Transverse colon (tissue), 4 donors: ENCODE data around the gene GRAP2. TPM values are rescaled to one million over a fixed set of nuclear protein-coding genes. Genes with fewer than 3 reads are reported as not detected.

Experiments
- DNase-seq: peaks from one replicate; pipeline ENCODE4 v3.0.0-alpha.2; 2019
- H3K27ac ChIP-seq, 4 donors: fragments of 200-600 bp; sonication (generic); 2 replicates each; pipeline ENCODE4 v1.5.1; 2016 to 2018; ENCODE audit warnings: inconsistent platforms in 4 of 4
- H3K27me3 ChIP-seq: fragments of 200-600 bp; sonication (generic); 2 replicates; pipeline ENCODE4 v1.5.1; 2017; ENCODE audit warnings: inconsistent platforms
- H3K36me3 ChIP-seq, 4 donors: fragments of 200-600 bp; sonication (generic); 2 replicates each; pipeline ENCODE4 v1.5.1; 2017 to 2019; ENCODE audit warnings: inconsistent platforms in 4 of 4
- H3K4me1 ChIP-seq, 4 donors: fragments of 200-600 bp; sonication (generic); 2 replicates each; pipeline ENCODE4 v1.5.1; 2017 to 2020; ENCODE audit warnings: inconsistent platforms in 4 of 4
- H3K4me3 ChIP-seq, 4 donors: fragments of 200-600 bp; sonication (generic); 1 replicate in 1 of 4; 2 replicates in 3 of 4; pipeline versions ENCODE4 v1.5.1 to v1.6.1; 2017 to 2019; ENCODE audit warnings: inconsistent platforms in 4 of 4
- H3K9me3 ChIP-seq, 2 donors: fragments of 200-600 bp; sonication (generic); 2 replicates each; pipeline ENCODE4 v1.5.1; 2017 to 2019; ENCODE audit warnings: inconsistent platforms in 2 of 2
- EP300 ChIP-seq: sonication (generic); formaldehyde crosslinking; IDR thresholded peaks from one replicate; pipeline ENCODE4 v1.6.1; 2017; ENCODE audit warnings: antibody characterized with exemption, low read depth
- POLR2A ChIP-seq: fragments of 450-650 bp; IDR thresholded peaks from one replicate; pipeline ENCODE4 v1.6.1; 2016; ENCODE audit warnings: antibody characterized with exemption, mild to moderate bottlenecking, moderate library complexity
- POLR2AphosphoS5 ChIP-seq, 3 donors: sonication (generic); formaldehyde crosslinking; IDR thresholded peaks; one replicate each; pipeline ENCODE4 v1.6.1; 2016; ENCODE audit warnings: antibody characterized with exemption in 3 of 3
- WGBS, 2 donors: methylation state at CpG; one replicate each; pipeline ENCODE4 v1.1.5; 2018; ENCODE audit warnings: low coverage in 1 of 2; 5-methylcytosine and 5-hydroxymethylcytosine counted together
- in situ Hi-C, 4 donors: fragments of 200-750 bp; cut with MboI; loops; one replicate each; pipeline versions ENCODE4 v1.15.0 to v1.15.1; 2017; ENCODE audit warnings: low sequenced_read_pairs in 3 of 4, low pct_ligation_motif_present in 1 of 4, low pct_unique_long_range_greater_than_20kb in 1 of 4
- intact Hi-C: fragments of 100-400 bp; cut with DNase I; formaldehyde crosslinking; loops from one replicate; pipeline ENCODE4 v1.15.1; 2023; ENCODE audit warnings: low total_unique reads
- total RNA-seq, 4 donors: library from RNA; depleted of rRNA; stranded (reverse); fragments of >200 nt; gene quantifications; one replicate each; pipeline ENCODE4 v1.1.0, GENCODE V29; 2016
- TF ChIP-seq, protein P1 (sequence below), 5 experiments: fragments of 200-600 bp in 3 of 5; fragments of 450-650 bp in 2 of 5; sonication (generic) in 3 of 5; IDR thresholded peaks; 1 replicate in 2 of 5; 2 replicates in 3 of 5; pipeline ENCODE4 v1.5.1; 2016 to 2017; ENCODE audit warnings: antibody characterized with exemption in 5 of 5, inconsistent platforms in 3 of 5, mild to moderate bottlenecking in 2 of 5, moderate library complexity in 1 of 5

The GRAP2 gene
- total RNA-seq, 4 donors from 2014 or later, result 0.60 to 28.4 (median 4.9) TPM

DNA sequence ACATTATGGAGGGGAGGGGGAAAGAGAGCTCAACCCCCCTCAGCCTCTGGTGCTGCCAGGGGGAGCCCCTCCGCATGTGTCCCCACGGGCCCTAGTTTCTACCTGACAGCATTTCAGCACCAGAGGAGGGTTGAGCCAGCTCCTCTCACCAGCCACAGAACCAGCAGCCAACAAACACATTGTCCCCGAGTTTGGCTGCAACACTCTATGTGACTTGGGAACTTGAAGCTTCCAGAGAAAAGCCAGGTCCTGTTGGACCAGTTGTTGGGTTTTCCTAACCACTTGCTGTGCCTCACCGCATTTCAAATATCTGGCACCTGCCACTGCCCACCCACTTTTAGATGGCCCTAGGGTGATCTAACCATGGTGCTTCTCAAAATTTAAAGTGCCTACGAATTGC is 72.8 kb downstream of the GRAP2 start:
- intact Hi-C loops (no loop called here), in situ Hi-C loops (no loop called here)
- no peak overlapping the region for H3K4me3 ChIP-seq
- no peak overlapping the region for H3K27ac ChIP-seq
- TF ChIP-seq, protein P1, sequence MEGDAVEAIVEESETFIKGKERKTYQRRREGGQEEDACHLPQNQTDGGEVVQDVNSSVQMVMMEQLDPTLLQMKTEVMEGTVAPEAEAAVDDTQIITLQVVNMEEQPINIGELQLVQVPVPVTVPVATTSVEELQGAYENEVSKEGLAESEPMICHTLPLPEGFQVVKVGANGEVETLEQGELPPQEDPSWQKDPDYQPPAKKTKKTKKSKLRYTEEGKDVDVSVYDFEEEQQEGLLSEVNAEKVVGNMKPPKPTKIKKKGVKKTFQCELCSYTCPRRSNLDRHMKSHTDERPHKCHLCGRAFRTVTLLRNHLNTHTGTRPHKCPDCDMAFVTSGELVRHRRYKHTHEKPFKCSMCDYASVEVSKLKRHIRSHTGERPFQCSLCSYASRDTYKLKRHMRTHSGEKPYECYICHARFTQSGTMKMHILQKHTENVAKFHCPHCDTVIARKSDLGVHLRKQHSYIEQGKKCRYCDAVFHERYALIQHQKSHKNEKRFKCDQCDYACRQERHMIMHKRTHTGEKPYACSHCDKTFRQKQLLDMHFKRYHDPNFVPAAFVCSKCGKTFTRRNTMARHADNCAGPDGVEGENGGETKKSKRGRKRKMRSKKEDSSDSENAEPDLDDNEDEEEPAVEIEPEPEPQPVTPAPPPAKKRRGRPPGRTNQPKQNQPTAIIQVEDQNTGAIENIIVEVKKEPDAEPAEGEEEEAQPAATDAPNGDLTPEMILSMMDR (IDR thresholded peaks at IDR 0.05), result no peak
- TF ChIP-seq POLR2A, result no peak
- TF ChIP-seq POLR2AphosphoS5 (IDR thresholded peaks at IDR 0.05), result no peak
- no peak for TF ChIP-seq EP300
- H3K4me1 ChIP-seq, result peaks cover 0 to 3% (median 1%) of the 10 kb centered on the region in 4 donors
- H3K9me3 ChIP-seq, result no peaks in the 10 kb centered on the region
- peaks cover 18% of the 10 kb centered on the region for H3K27me3 ChIP-seq
- no peak for DNase-seq
- H3K36me3 ChIP-seq, result no peaks in the 10 kb centered on the region
- WGBS, 2 donors, result 70 to 91% methylated on average over 2 to 5 of the region's 5 CpGs

DNA sequence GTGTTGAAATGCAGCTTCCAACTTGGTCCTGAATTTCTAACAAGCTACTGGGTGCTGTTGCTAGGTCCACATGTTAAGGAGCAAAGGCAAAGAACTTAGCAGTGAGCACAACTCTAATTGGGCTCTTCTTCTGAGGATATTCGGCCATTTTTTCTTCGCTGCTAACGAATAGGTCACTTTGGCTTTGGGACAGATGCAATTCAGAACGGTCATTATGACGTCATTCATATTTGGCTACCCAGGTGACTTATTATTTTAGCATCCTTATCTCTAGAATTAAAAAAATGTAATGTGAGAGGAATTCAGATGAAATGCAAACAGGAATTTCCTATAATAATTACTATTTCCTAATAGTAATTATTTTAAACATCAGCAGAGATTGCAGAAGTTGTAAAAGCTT is 73.2 kb downstream of the GRAP2 start:
- 82% methylated on average over 5 of the region's 5 CpGs for WGBS, 2 donors
- H3K27ac ChIP-seq, result no peak overlapping the region
- TF ChIP-seq EP300 (no peak), POLR2A (no peak), POLR2AphosphoS5 (IDR thresholded peaks at IDR 0.05) (no peak)
- TF ChIP-seq, protein P1 (IDR thresholded peaks at IDR 0.05), result no peak
- no peaks in the 10 kb centered on the region for H3K9me3 ChIP-seq
- H3K36me3 ChIP-seq, result no peaks in the 10 kb centered on the region
- no peak overlapping the region for H3K4me3 ChIP-seq
- no peaks in the 10 kb centered on the region for H3K4me1 ChIP-seq
- intact Hi-C loops, result no loop called here
- DNase-seq, result no peak
- peaks cover 18% of the 10 kb centered on the region for H3K27me3 ChIP-seq
- in situ Hi-C loops, result no loop called here

DNA sequence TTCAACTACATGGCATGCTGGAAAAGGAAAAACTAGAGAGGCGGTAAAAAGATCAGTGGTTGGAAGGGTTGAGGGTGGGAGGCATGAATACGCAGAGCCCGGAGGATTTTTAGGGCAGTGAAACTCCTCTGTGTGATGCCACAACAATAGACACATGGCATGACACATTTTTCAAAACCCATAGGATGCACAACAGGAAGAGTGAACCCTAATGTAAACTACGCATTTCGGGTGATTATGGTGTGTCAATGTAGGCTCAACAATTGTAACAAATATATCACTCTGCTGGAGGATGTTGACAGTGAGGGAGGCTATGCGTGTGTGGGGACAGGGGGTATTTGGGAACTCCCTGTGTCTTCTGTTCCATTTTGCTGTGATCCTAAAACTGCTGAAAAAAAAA is 78.2 kb downstream of the GRAP2 start:
- TF ChIP-seq POLR2A (no peak), EP300 (no peak), POLR2AphosphoS5 (IDR thresholded peaks at IDR 0.05) (no peak)
- TF ChIP-seq, protein P1 (IDR thresholded peaks at IDR 0.05), result no peak
- Histone ChIP-seq H3K9me3 (no peaks in the 10 kb centered on the region), H3K27me3 (peaks cover 15% of the 10 kb centered on the region), H3K27ac (no peak overlapping the region), H3K4me3 (no peak overlapping the region), H3K36me3 (no peaks in the 10 kb centered on the region), H3K4me1 (no peaks in the 10 kb centered on the region)
- in situ Hi-C loops (no loop called here), intact Hi-C loops (no loop called here)
- DNase-seq, result no peak
- WGBS, 2 donors, result 71 to 83% methylated on average over 3 to 6 of the region's 6 CpGs

DNA sequence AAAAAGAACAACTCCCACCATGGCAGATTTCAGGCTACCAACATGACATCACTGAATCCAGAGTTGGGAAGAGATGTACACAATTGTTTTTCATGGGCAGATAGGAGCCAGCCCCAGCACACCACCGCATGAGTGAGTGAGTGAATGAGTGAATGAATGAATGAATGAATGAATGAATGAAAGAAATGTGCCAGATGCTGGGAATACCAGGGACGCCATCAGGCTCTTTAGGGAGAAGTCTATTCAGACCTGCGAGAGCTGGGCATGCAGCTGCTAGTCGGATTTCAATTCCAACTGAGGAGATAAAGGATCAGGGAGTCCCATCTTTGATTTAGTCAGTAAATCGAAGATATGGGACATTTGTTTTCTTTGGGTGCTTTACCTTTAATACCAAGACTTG is 78.6 kb downstream of the GRAP2 start:
- Histone ChIP-seq H3K27me3 (peaks cover 15% of the 10 kb centered on the region), H3K4me1 (no peaks in the 10 kb centered on the region), H3K36me3 (no peaks in the 10 kb centered on the region), H3K4me3 (no peak overlapping the region), H3K27ac (no peak overlapping the region), H3K9me3 (no peaks in the 10 kb centered on the region)
- in situ Hi-C loops, result no loop called here
- 83% methylated on average over 5 of the region's 5 CpGs; no CpG with 5 or more reads in 1 of the 2 donors for WGBS, 2 donors
- TF ChIP-seq POLR2A, result no peak
- TF ChIP-seq POLR2AphosphoS5 (IDR thresholded peaks at IDR 0.05), result no peak
- TF ChIP-seq, protein P1 (IDR thresholded peaks at IDR 0.05), result no peak
- no peak for TF ChIP-seq EP300
- intact Hi-C loops, result no loop called here
- DNase-seq, result no peak
